Panc1 (cell line): ENCODE data around the gene SBF2. TPM values are rescaled to one million over a fixed set of nuclear protein-coding genes. Genes with fewer than 3 reads are reported as not detected.
A peak's percentile ranks its signal among the peaks of the same experiment; 100 is the strongest.

Experiments
- ATAC-seq: fragments of 200-7000 bp; cut with Tn5 transposase; 2 replicates; pipeline ENCODE4 v1.9.1; 2020; ENCODE audit warnings: mild to moderate bottlenecking, moderate library complexity
- BruUV-seq: library from RNA; stranded (reverse); fragments of 400-500 nt; replicated peaks from 2 replicates; lab custom pipeline; 2021; lab: Mats Ljungman, UMichigan
- CTCF ChIA-PET: fragments of 300-600 bp; sonication (Branson Sonifier 250); formaldehyde crosslinking; loops from one replicate; lab custom pipeline; 2022; ENCODE audit warnings: antibody characterized with exemption; lab: Charles Lee
- POLR2A ChIA-PET: fragments of 300-600 bp; sonication (Branson Sonifier 250); formaldehyde crosslinking; loops from one replicate; lab custom pipeline; 2022; ENCODE audit warnings: antibody characterized with exemption; lab: Charles Lee
- DNase-seq: peaks from one replicate; pipeline ENCODE4 v3.0.0-alpha.2; 2010; ENCODE audit warnings: low read depth, low spot score
- H3K27ac ChIP-seq: 2 replicates; pipeline ENCODE4 v1.5.1; 2011; ENCODE audit warnings: mild to moderate bottlenecking, low read length, inconsistent platforms
- H3K27me3 ChIP-seq: fragments of 200-500 bp; sonication (Bioruptor generic); 2 replicates; pipeline ENCODE4 v1.6.0; 2014; ENCODE audit warnings: low read length, inconsistent platforms; ENCODE audit not compliant: control insufficient read depth, insufficient read depth
- H3K36me3 ChIP-seq: fragments of 200-500 bp; sonication (Bioruptor generic); 2 replicates; pipeline ENCODE4 v1.5.1; 2014; ENCODE audit warnings: inconsistent platforms, mild to moderate bottlenecking, low read length, moderate library complexity; ENCODE audit not compliant: control insufficient read depth, insufficient read depth
- H3K4me1 ChIP-seq: 2 replicates; pipeline ENCODE4 v1.5.1; 2011; ENCODE audit warnings: inconsistent platforms, mild to moderate bottlenecking, low read length, moderate library complexity; ENCODE audit not compliant: control insufficient read depth, insufficient read depth
- H3K4me3 ChIP-seq, 2 experiments: 2 replicates each; pipeline ENCODE4 v1.5.1; 2011 to 2012; ENCODE audit warnings: low read depth in 2 of 2, low read length in 2 of 2, mild to moderate bottlenecking in 2 of 2, inconsistent platforms in 1 of 2, moderate library complexity in 1 of 2
- H3K9me3 ChIP-seq: fragments of 200-500 bp; sonication (Bioruptor generic); 2 replicates; pipeline ENCODE4 v1.5.1; 2014; ENCODE audit warnings: low read depth, mild to moderate bottlenecking, inconsistent platforms, low read length, moderate library complexity; ENCODE audit not compliant: control insufficient read depth, insufficient read depth
- POLR2AphosphoS5 ChIP-seq: IDR thresholded peaks from 2 replicates; pipeline ENCODE4 v1.6.1; 2012; ENCODE audit warnings: mild to moderate bottlenecking, low read depth, low read length, moderate library complexity
- REST ChIP-seq, 2 experiments: IDR thresholded peaks; 2 replicates each; pipeline ENCODE4 v1.6.1; 2011 to 2012; ENCODE audit warnings: low read depth in 2 of 2, control low read depth in 1 of 2, low read length in 1 of 2, mild to moderate bottlenecking in 1 of 2, moderate library complexity in 1 of 2; ENCODE audit not compliant: insufficient read depth in 1 of 2
- SIN3A ChIP-seq: IDR thresholded peaks from 2 replicates; pipeline ENCODE4 v1.6.1; 2012; ENCODE audit warnings: low read depth, mild to moderate bottlenecking, low read length, moderate library complexity, borderline replicate concordance; ENCODE audit not compliant: insufficient read depth
- TCF7L2 ChIP-seq: IDR thresholded peaks from 2 replicates; pipeline ENCODE4 v1.6.1; 2011; ENCODE audit warnings: mild to moderate bottlenecking, low read depth, low read length, inconsistent platforms
- in situ Hi-C: cut with HindIII; loops from 2 replicates; pipeline ENCODE4 v1.10.0; 2016; ENCODE audit warnings: low sequenced_read_pairs, low pct_unique_long_range_greater_than_20kb
- intact Hi-C: fragments of 100-400 bp; cut with micrococcal nuclease; formaldehyde crosslinking; loops from one replicate; pipeline ENCODE4 v1.10.0; 2022; ENCODE audit not compliant: unreplicated experiment
- total RNA-seq: library from RNA; stranded (reverse); gene quantifications from one replicate; pipeline ENCODE4 v1.2.1, GENCODE V29; 2021; ENCODE audit not compliant: unreplicated experiment
- TF ChIP-seq, protein P1 (sequence below): fragments of 450-650 bp; IDR thresholded peaks from 2 replicates; pipeline ENCODE4 v1.5.1; 2017; ENCODE audit warnings: mild to moderate bottlenecking

Gene SBF2
- total RNA-seq, 1 experiment from 2014 or later, result 65.0 TPM

GRCh38 chr11:9763301-9763700, 530.7 kb downstream of the SBF2 start:
- no TSS peak for BruUV-seq
- DNase-seq, result no peak
- no peak for TF ChIP-seq SIN3A
- TF ChIP-seq, protein P1, sequence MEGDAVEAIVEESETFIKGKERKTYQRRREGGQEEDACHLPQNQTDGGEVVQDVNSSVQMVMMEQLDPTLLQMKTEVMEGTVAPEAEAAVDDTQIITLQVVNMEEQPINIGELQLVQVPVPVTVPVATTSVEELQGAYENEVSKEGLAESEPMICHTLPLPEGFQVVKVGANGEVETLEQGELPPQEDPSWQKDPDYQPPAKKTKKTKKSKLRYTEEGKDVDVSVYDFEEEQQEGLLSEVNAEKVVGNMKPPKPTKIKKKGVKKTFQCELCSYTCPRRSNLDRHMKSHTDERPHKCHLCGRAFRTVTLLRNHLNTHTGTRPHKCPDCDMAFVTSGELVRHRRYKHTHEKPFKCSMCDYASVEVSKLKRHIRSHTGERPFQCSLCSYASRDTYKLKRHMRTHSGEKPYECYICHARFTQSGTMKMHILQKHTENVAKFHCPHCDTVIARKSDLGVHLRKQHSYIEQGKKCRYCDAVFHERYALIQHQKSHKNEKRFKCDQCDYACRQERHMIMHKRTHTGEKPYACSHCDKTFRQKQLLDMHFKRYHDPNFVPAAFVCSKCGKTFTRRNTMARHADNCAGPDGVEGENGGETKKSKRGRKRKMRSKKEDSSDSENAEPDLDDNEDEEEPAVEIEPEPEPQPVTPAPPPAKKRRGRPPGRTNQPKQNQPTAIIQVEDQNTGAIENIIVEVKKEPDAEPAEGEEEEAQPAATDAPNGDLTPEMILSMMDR, result no peak
- TF ChIP-seq REST (IDR thresholded peaks at IDR 0.05; ENCODE audit: insufficient read depth in 1 of 2, low read depth in 2 of 2, low read length in 1 of 2), result no peak
- TF ChIP-seq POLR2AphosphoS5, result no peak
- no peak for TF ChIP-seq TCF7L2
- POLR2A ChIA-PET, result interaction anchor here (0.5 kb wide), 1 partner anchor 59 kb away, joined by 3 read pairs; no protein-coding TSS in a partner anchor
- no peaks in the 10 kb centered on the region for H3K27me3 ChIP-seq
- H3K9me3 ChIP-seq, result no peaks in the 10 kb centered on the region
- no peaks in the 10 kb centered on the region for H3K36me3 ChIP-seq
- no peak for ATAC-seq
- peaks cover 45% of the 10 kb centered on the region for H3K4me1 ChIP-seq
- peak overlapping the region; percentile 100 for H3K27ac ChIP-seq
- CTCF ChIA-PET, result no interaction called here
- no peak overlapping the region for H3K4me3 ChIP-seq
- in situ Hi-C loops, result no loop called here
- intact Hi-C loops, result no loop called here

GRCh38 chr11:9762531-9762930, 531.5 kb downstream of the SBF2 start:
- DNase-seq (no peak), ATAC-seq (no peak)
- POLR2A ChIA-PET, result no interaction called here
- H3K27me3 ChIP-seq, result no peaks in the 10 kb centered on the region
- TF ChIP-seq TCF7L2, result no peak
- TF ChIP-seq, protein P1, result no peak
- TF ChIP-seq SIN3A, result no peak
- no peak for TF ChIP-seq POLR2AphosphoS5
- TF ChIP-seq REST (IDR thresholded peaks at IDR 0.05; ENCODE audit: insufficient read depth in 1 of 2, low read depth in 2 of 2, low read length in 1 of 2), result no peak
- intact Hi-C loops (no loop called here), in situ Hi-C loops (no loop called here)
- no TSS peak for BruUV-seq
- H3K27ac ChIP-seq, result peak overlapping the region; percentile 100
- H3K4me1 ChIP-seq, result peaks cover 50% of the 10 kb centered on the region
- no peaks in the 10 kb centered on the region for H3K9me3 ChIP-seq
- H3K36me3 ChIP-seq, result no peaks in the 10 kb centered on the region
- H3K4me3 ChIP-seq, result no peak overlapping the region
- CTCF ChIA-PET, result interaction anchor here (0.6 to 0.8 kb wide), 3 partner anchors 543 to 548 kb away, joined by 3 read pairs; no protein-coding TSS in a partner anchor
